Natural killer cell (primary cell): ENCODE measurements around the gene RSRC1. TPM values are rescaled to one million over a fixed set of nuclear protein-coding genes. Genes with fewer than 3 reads are reported as not detected.

Experiments
- ATAC-seq, 3 donors: fragments of 150-1000 bp in 2 of 3; fragments of 200-7000 bp in 1 of 3; cut with Tn5 transposase; 1 replicate in 1 of 3; 2 replicates in 2 of 3; pipeline ENCODE4 v1.10.0; 2021; ENCODE audit warnings: mild to moderate bottlenecking in 2 of 3, moderate library complexity in 2 of 3
- DNase-seq, 2 donors: peaks; one replicate each; pipeline versions ENCODE4 v3.0.0 to v3.0.0-alpha.2; 2013 to 2021; ENCODE audit warnings: mixed read lengths in 1 of 2
- H3K27ac ChIP-seq: one replicate; pipeline ENCODE4 v1.5.1; 2013; ENCODE audit warnings: mild to moderate bottlenecking, low read length
- H3K27me3 ChIP-seq: one replicate; pipeline ENCODE4 v1.6.1; 2013; ENCODE audit warnings: low read length; ENCODE audit not compliant: control insufficient read depth, insufficient read depth
- H3K36me3 ChIP-seq: one replicate; pipeline ENCODE4 v1.6.1; 2013; ENCODE audit warnings: low read length; ENCODE audit not compliant: control insufficient read depth, insufficient read depth
- H3K4me1 ChIP-seq: one replicate; pipeline ENCODE4 v1.6.1; 2013; ENCODE audit warnings: low read length; ENCODE audit not compliant: control insufficient read depth, insufficient read depth
- H3K4me3 ChIP-seq: one replicate; pipeline ENCODE4 v1.5.1; 2013; ENCODE audit warnings: low read length
- H3K9me3 ChIP-seq: one replicate; pipeline ENCODE4 v1.6.1; 2013; ENCODE audit warnings: low read length; ENCODE audit not compliant: control insufficient read depth, insufficient read depth
- H3K27ac Mint-ChIP-seq, 2 donors: one replicate each; pipeline ENCODE4 v1.8.0; 2022; ENCODE audit warnings: mild to moderate bottlenecking in 2 of 2, mixed read lengths in 2 of 2, moderate library complexity in 1 of 2
- H3K27me3 Mint-ChIP-seq, 2 donors: one replicate each; pipeline ENCODE4 v1.8.0; 2022; ENCODE audit warnings: low read depth in 2 of 2, mixed read lengths in 2 of 2
- H3K36me3 Mint-ChIP-seq: one replicate; pipeline ENCODE4 v1.8.0; 2022; ENCODE audit warnings: mixed read lengths
- H3K4me1 Mint-ChIP-seq, 2 donors: one replicate each; pipeline ENCODE4 v1.8.0; 2022; ENCODE audit warnings: mixed read lengths in 2 of 2
- H3K4me3 Mint-ChIP-seq: one replicate; pipeline ENCODE4 v1.8.0; 2022; ENCODE audit warnings: mild to moderate bottlenecking, moderate library complexity, mixed read lengths
- H3K9me3 Mint-ChIP-seq, 2 donors: one replicate each; pipeline ENCODE4 v1.8.0; 2022; ENCODE audit warnings: mixed read lengths in 2 of 2
- WGBS: methylation state at CpG from one replicate; pipeline ENCODE4 v1.1.7; 2013; ENCODE audit warnings: missing lambda C conversion rate; ENCODE audit not compliant: insufficient coverage; 5-methylcytosine and 5-hydroxymethylcytosine counted together
- intact Hi-C: fragments of 100-400 bp; cut with micrococcal nuclease; formaldehyde crosslinking; loops from one replicate; pipeline ENCODE4 v1.14.2; 2022
- total RNA-seq, 4 donors: library from RNA; stranded (reverse); fragments of 120-200 nt in 1 of 4; gene quantifications; one replicate each; pipeline versions ENCODE4 v1.2.3 to v1.2.4, GENCODE V29; 2013 to 2022
- TF ChIP-seq, protein P1 (sequence below): fragments of 200-600 bp; IDR thresholded peaks from one replicate; pipeline ENCODE4 v1.8.0; 2022; ENCODE audit warnings: antibody characterized with exemption

The RSRC1 gene
- total RNA-seq, 3 donors from 2014 or later (not counting 1 experiment from before 2014, with no cell fraction given) = 37.3 to 41.1 (median 37.6) TPM

DNA sequence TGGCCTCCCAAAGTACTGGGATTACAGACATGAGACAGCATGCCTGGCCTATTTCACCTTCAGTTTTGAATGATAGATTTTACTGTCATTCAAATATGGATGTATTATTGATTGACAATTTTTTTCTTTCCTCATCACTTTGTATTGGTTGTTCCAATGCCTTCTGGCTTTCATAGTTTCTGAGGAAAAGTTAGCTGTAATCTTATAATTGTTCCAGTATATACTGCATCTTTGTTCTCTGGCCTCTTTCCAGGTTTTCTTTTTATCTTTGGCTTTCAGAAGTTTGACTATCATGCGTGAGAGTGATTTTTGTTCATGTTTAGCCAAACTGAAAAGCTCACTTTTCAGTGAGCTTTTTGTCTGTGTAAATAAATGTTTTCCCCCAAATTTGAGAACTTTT lies 157.1 kb downstream of the RSRC1 start:
- Mint-ChIP-seq H3K9me3 (peaks cover 6 to 18% of the 10 kb centered on the region in 2 donors), H3K27me3 (no peaks in the 10 kb centered on the region), H3K4me1 (no peaks in the 10 kb centered on the region), H3K27ac (no peak overlapping the region), H3K4me3 (no peak overlapping the region), H3K36me3 (peaks cover 21% of the 10 kb centered on the region)
- intact Hi-C loops = no loop called here
- no peaks in the 10 kb centered on the region for H3K4me1 ChIP-seq
- no peak overlapping the region for H3K27ac ChIP-seq
- no peak for DNase-seq
- TF ChIP-seq, protein P1, sequence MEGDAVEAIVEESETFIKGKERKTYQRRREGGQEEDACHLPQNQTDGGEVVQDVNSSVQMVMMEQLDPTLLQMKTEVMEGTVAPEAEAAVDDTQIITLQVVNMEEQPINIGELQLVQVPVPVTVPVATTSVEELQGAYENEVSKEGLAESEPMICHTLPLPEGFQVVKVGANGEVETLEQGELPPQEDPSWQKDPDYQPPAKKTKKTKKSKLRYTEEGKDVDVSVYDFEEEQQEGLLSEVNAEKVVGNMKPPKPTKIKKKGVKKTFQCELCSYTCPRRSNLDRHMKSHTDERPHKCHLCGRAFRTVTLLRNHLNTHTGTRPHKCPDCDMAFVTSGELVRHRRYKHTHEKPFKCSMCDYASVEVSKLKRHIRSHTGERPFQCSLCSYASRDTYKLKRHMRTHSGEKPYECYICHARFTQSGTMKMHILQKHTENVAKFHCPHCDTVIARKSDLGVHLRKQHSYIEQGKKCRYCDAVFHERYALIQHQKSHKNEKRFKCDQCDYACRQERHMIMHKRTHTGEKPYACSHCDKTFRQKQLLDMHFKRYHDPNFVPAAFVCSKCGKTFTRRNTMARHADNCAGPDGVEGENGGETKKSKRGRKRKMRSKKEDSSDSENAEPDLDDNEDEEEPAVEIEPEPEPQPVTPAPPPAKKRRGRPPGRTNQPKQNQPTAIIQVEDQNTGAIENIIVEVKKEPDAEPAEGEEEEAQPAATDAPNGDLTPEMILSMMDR = no peak
- ATAC-seq = no peak
- H3K27me3 ChIP-seq = no peaks in the 10 kb centered on the region
- H3K36me3 ChIP-seq = no peaks in the 10 kb centered on the region
- H3K9me3 ChIP-seq = peaks cover 5% of the 10 kb centered on the region
- 100% methylated on average over 1 of the region's 1 CpG for WGBS
- no peak overlapping the region for H3K4me3 ChIP-seq

DNA sequence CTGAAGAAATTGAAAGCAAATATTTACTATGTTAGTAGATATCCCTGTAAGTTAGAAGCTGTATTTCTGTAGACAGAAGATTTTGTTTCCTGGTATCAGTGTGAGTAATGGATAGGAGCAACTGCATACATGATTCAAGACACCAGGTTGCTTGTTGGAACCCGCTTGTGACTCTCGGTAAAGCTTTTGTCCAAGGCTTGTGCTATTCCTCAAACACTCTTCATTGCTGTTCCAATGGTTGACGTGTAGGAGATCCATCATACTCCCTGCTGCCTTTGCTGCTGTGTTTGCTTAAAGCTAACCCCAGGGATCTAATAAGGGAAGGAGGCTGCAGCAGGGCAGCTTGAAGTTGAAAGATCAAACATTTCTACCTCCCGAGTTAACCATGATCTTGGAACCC lies 160.1 kb downstream of the RSRC1 start:
- H3K9me3 Mint-ChIP-seq = peaks cover 6 to 18% of the 10 kb centered on the region in 2 donors

DNA sequence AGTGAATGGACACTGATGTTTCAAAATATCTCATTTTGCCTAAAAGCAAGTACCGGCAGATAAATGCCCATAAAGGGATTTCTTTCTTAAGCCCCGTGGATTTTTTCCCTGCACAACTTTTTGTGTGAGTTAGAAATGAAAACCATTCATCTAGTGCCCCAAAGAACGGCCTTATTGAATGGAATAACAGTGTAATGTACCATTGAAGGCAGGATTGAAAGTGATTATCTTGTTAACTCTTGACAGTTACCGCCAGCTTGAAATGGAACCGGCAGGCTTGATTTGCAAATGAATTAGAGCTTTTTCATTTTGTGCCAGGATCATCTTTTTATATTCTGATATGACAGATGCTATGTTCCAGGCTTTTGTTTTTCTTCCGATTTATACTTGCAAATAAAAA lies 162.2 kb downstream of the RSRC1 start:
- H3K9me3 ChIP-seq = no peaks in the 10 kb centered on the region
- DNase-seq (no peak), ATAC-seq (no peak)
- Mint-ChIP-seq H3K4me1 (no peaks in the 10 kb centered on the region), H3K27me3 (no peaks in the 10 kb centered on the region), H3K36me3 (peaks cover 15% of the 10 kb centered on the region), H3K4me3 (no peak overlapping the region), H3K27ac (no peak overlapping the region), H3K9me3 (peaks cover 6 to 11% of the 10 kb centered on the region in 2 donors)
- WGBS = 97% methylated on average over 5 of the region's 6 CpGs
- no peaks in the 10 kb centered on the region for H3K36me3 ChIP-seq
- TF ChIP-seq, protein P1 = no peak
- no peaks in the 10 kb centered on the region for H3K27me3 ChIP-seq
- no peak overlapping the region for H3K4me3 ChIP-seq
- no peaks in the 10 kb centered on the region for H3K4me1 ChIP-seq
- H3K27ac ChIP-seq = no peak overlapping the region
- intact Hi-C loops = no loop called here

More for the DNA sequence above, 160.1 kb downstream of the RSRC1 start:
- no peaks in the 10 kb centered on the region for H3K27me3 Mint-ChIP-seq
- TF ChIP-seq, protein P1 = no peak
- peaks cover 21% of the 10 kb centered on the region for H3K36me3 Mint-ChIP-seq
- intact Hi-C loops = no loop called here
- H3K36me3 ChIP-seq = no peaks in the 10 kb centered on the region
- H3K27ac Mint-ChIP-seq = no peak overlapping the region
- H3K4me3 ChIP-seq = no peak overlapping the region
- no peak overlapping the region for H3K27ac ChIP-seq
- H3K4me1 ChIP-seq = no peaks in the 10 kb centered on the region
- 100% methylated on average over 4 of the region's 4 CpGs for WGBS
- DNase-seq = no peak
- H3K4me3 Mint-ChIP-seq = no peak overlapping the region
- H3K27me3 ChIP-seq = no peaks in the 10 kb centered on the region
- H3K4me1 Mint-ChIP-seq = no peaks in the 10 kb centered on the region
- ATAC-seq = no peak
- peaks cover 5% of the 10 kb centered on the region for H3K9me3 ChIP-seq

DNA sequence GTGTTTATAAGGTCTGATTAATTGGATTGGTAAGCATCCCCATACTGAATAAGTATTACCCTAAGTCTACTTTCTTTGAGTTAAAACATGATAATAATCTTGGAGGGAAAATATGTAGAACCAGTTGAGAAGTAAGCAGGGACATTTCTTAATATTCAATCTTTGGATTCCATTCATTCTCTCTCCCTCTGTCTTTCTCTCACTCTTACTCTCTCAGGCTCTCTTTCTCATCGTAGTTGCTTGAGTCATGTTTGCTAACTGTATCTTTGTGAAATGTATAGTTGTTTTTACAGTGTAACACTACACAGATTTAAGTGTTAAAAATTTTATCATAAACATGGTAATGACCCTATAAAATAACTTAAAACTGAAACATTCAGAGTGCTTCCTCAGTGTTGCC lies 163.8 kb downstream of the RSRC1 start:
- Histone ChIP-seq H3K36me3 (no peaks in the 10 kb centered on the region), H3K9me3 (no peaks in the 10 kb centered on the region), H3K27me3 (no peaks in the 10 kb centered on the region), H3K4me1 (no peaks in the 10 kb centered on the region), H3K4me3 (no peak overlapping the region), H3K27ac (no peak overlapping the region)
- TF ChIP-seq, protein P1 = no peak
- H3K4me3 Mint-ChIP-seq = no peak overlapping the region
- no peaks in the 10 kb centered on the region for H3K9me3 Mint-ChIP-seq
- ATAC-seq = no peak
- H3K27ac Mint-ChIP-seq = no peak overlapping the region
- no peaks in the 10 kb centered on the region for H3K36me3 Mint-ChIP-seq
- H3K4me1 Mint-ChIP-seq = no peaks in the 10 kb centered on the region
- H3K27me3 Mint-ChIP-seq = no peaks in the 10 kb centered on the region
- DNase-seq = no peak
- no CpG with 5 or more reads among the region's 1 CpG for WGBS
- intact Hi-C loops = no loop called here
